ENCODE results near the gene CDK5. TPM values are rescaled to one million over a fixed set of nuclear protein-coding genes. Genes with fewer than 3 reads are reported as not detected.

Gene CDK5
- total RNA-seq, 1 donor from 2014 or later, result 47.9 TPM

DNA sequence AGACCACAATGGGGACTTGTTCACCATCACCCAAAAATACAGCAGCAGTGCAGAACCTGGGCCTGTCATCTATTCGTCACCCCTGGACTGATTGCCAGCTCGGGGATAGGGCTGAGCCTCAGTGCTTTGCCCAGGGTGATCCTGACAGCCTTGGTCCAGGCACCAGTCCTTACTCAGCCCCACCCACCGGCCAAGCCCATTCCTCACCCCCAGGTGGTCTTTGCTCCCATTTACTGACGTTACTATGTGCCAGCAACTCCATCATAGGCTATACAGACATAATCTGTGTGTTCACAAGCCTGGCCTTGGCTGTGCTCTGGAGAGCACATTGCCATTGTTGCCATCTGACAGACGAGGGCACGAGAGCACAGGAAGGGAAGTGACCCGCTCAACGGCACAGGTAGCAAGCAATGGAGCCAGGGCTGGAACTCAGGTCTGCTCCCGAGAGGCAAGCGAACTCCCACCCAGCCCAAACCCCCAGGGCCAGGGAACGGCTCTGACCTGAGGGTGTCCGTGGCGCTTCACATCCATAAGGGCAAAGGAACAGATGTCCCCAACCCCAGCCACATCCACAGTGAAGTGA, 40.2 kb downstream of the CDK5 start:
- H3K4me1 Mint-ChIP-seq (ENCODE audit: low read depth, unreplicated experiment), result peaks cover 6% of the 10 kb centered on the region
- H3K4me1 ChIP-seq (ENCODE audit: insufficient read depth, low read length), result peaks cover 20% of the 10 kb centered on the region
- H3K79me2 ChIP-seq (ENCODE audit: insufficient read depth, low read length), result no peaks in the 10 kb centered on the region
- H3K27ac ChIP-seq (ENCODE audit: low read depth, low read length), result no peak overlapping the region
- FAIRE-seq (no peak), DNase-seq (ENCODE audit: low read depth) (no peak)
- H3K9ac ChIP-seq (ENCODE audit: low read length), result no peak overlapping the region
- H3K36me3 Mint-ChIP-seq (ENCODE audit: low read depth, unreplicated experiment), result peaks cover 11% of the 10 kb centered on the region
- H3K4me3 Mint-ChIP-seq (ENCODE audit: unreplicated experiment), result peak overlapping the region; percentile 4
- peaks cover 2% of the 10 kb centered on the region for H3K9me3 Mint-ChIP-seq (ENCODE audit: unreplicated experiment)
- no peak for TF ChIP-seq EZH2 (IDR thresholded peaks at IDR 0.05; ENCODE audit: insufficient read depth, low read length)
- TF ChIP-seq, protein P1, sequence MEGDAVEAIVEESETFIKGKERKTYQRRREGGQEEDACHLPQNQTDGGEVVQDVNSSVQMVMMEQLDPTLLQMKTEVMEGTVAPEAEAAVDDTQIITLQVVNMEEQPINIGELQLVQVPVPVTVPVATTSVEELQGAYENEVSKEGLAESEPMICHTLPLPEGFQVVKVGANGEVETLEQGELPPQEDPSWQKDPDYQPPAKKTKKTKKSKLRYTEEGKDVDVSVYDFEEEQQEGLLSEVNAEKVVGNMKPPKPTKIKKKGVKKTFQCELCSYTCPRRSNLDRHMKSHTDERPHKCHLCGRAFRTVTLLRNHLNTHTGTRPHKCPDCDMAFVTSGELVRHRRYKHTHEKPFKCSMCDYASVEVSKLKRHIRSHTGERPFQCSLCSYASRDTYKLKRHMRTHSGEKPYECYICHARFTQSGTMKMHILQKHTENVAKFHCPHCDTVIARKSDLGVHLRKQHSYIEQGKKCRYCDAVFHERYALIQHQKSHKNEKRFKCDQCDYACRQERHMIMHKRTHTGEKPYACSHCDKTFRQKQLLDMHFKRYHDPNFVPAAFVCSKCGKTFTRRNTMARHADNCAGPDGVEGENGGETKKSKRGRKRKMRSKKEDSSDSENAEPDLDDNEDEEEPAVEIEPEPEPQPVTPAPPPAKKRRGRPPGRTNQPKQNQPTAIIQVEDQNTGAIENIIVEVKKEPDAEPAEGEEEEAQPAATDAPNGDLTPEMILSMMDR (IDR thresholded peaks at IDR 0.05; ENCODE audit: insufficient read depth, low read depth, low read length), result no peak
- no peak overlapping the region for H3K4me3 ChIP-seq (ENCODE audit: insufficient read depth, low read depth, low read length)
- H3K36me3 ChIP-seq (ENCODE audit: insufficient read depth, low read length), result no peaks in the 10 kb centered on the region
- H2AFZ ChIP-seq (ENCODE audit: low read depth, low read length), result peak overlapping the region; percentile 63
- no peaks in the 10 kb centered on the region for H4K20me1 ChIP-seq (ENCODE audit: insufficient read depth, low read length)
- H3K27me3 ChIP-seq (ENCODE audit: insufficient read depth, low read length), result peaks cover 32% of the 10 kb centered on the region
- peaks cover 51% of the 10 kb centered on the region for H3K27me3 Mint-ChIP-seq (ENCODE audit: low read depth, unreplicated experiment)
- no peaks in the 10 kb centered on the region for H3K9me3 ChIP-seq (ENCODE audit: insufficient read depth, low read depth, low read length)
- no peak overlapping the region for H3K27ac Mint-ChIP-seq (ENCODE audit: unreplicated experiment)
- peak overlapping the region; percentile 76 for H3K4me2 ChIP-seq (ENCODE audit: low read length)

DNA sequence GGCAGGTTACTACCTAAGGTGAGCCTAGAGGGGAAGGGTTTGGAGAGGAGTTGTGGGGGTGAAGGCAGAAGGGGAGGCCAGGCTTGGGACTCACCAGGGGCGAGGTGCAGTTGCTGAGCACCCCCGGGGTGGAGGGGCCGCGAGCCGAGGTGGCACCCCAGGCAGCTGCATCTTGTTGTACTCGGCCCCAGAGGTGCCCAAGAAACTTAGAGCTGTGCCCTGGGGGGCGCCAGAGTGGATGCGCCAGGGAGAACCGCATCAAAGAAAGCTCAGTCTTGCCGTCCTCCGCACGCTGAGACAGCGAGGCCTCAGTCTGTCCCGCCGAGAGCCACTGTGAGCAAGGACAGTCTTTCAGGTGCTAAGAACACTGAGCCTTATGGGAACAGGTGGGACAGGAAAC, 40.8 kb downstream of the CDK5 start:
- TF ChIP-seq, protein P1 (IDR thresholded peaks at IDR 0.05; ENCODE audit: insufficient read depth, low read depth, low read length), result no peak
- TF ChIP-seq EZH2 (IDR thresholded peaks at IDR 0.05; ENCODE audit: insufficient read depth, low read length), result no peak
- Histone ChIP-seq H3K4me2 (ENCODE audit: low read length) (no peak overlapping the region), H3K36me3 (ENCODE audit: insufficient read depth, low read length) (no peaks in the 10 kb centered on the region), H3K4me1 (ENCODE audit: insufficient read depth, low read length) (peaks cover 20% of the 10 kb centered on the region), H2AFZ (ENCODE audit: low read depth, low read length) (no peak overlapping the region), H4K20me1 (ENCODE audit: insufficient read depth, low read length) (no peaks in the 10 kb centered on the region), H3K9me3 (ENCODE audit: insufficient read depth, low read depth, low read length) (no peaks in the 10 kb centered on the region), H3K27ac (ENCODE audit: low read depth, low read length) (no peak overlapping the region), H3K79me2 (ENCODE audit: insufficient read depth, low read length) (no peaks in the 10 kb centered on the region), H3K9ac (ENCODE audit: low read length) (no peak overlapping the region), H3K4me3 (ENCODE audit: insufficient read depth, low read depth, low read length) (no peak overlapping the region), H3K27me3 (ENCODE audit: insufficient read depth, low read length) (peaks cover 33% of the 10 kb centered on the region)
- Mint-ChIP-seq H3K9me3 (ENCODE audit: unreplicated experiment) (peaks cover 2% of the 10 kb centered on the region), H3K27ac (ENCODE audit: unreplicated experiment) (no peak overlapping the region), H3K27me3 (ENCODE audit: low read depth, unreplicated experiment) (peaks cover 57% of the 10 kb centered on the region), H3K4me3 (ENCODE audit: unreplicated experiment) (no peak overlapping the region), H3K36me3 (ENCODE audit: low read depth, unreplicated experiment) (peaks cover 12% of the 10 kb centered on the region), H3K4me1 (ENCODE audit: low read depth, unreplicated experiment) (peaks cover 7% of the 10 kb centered on the region)
- DNase-seq (ENCODE audit: low read depth) (no peak), FAIRE-seq (no peak)

DNA sequence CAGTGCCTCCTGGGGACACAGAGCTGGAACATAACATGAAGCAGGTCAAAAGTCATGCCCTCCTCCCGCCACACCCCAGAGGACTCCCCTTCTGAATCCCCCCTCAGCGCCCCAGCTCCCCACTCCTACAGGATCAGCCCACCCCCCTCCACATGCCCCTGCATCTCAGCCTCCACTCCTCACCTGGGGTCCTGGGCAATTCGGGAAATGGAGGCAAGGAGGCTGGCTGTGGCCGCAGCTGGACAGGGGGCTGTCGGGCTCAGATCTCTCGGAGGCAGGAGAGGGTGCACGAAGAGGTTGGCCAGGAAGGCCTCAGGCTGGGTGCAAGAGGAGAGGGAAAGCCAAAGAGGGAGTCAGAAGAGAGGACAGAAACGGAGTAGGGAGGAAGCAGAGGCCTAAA, 41.2 kb downstream of the CDK5 start:
- Mint-ChIP-seq H3K27ac (ENCODE audit: unreplicated experiment) (no peak overlapping the region), H3K27me3 (ENCODE audit: low read depth, unreplicated experiment) (peaks cover 60% of the 10 kb centered on the region), H3K4me3 (ENCODE audit: unreplicated experiment) (no peak overlapping the region), H3K4me1 (ENCODE audit: low read depth, unreplicated experiment) (peaks cover 9% of the 10 kb centered on the region), H3K9me3 (ENCODE audit: unreplicated experiment) (peaks cover 2% of the 10 kb centered on the region), H3K36me3 (ENCODE audit: low read depth, unreplicated experiment) (peaks cover 12% of the 10 kb centered on the region)
- peaks cover 33% of the 10 kb centered on the region for H3K27me3 ChIP-seq (ENCODE audit: insufficient read depth, low read length)
- H3K9me3 ChIP-seq (ENCODE audit: insufficient read depth, low read depth, low read length), result no peaks in the 10 kb centered on the region
- no peak overlapping the region for H3K9ac ChIP-seq (ENCODE audit: low read length)
- H4K20me1 ChIP-seq (ENCODE audit: insufficient read depth, low read length), result no peaks in the 10 kb centered on the region
- FAIRE-seq, result no peak
- H3K4me1 ChIP-seq (ENCODE audit: insufficient read depth, low read length), result peaks cover 20% of the 10 kb centered on the region
- H2AFZ ChIP-seq (ENCODE audit: low read depth, low read length), result no peak overlapping the region
- no peak overlapping the region for H3K4me3 ChIP-seq (ENCODE audit: insufficient read depth, low read depth, low read length)
- H3K36me3 ChIP-seq (ENCODE audit: insufficient read depth, low read length), result no peaks in the 10 kb centered on the region
- H3K4me2 ChIP-seq (ENCODE audit: low read length), result no peak overlapping the region
- DNase-seq (ENCODE audit: low read depth), result no peak
- no peaks in the 10 kb centered on the region for H3K79me2 ChIP-seq (ENCODE audit: insufficient read depth, low read length)
- no peak overlapping the region for H3K27ac ChIP-seq (ENCODE audit: low read depth, low read length)
- TF ChIP-seq EZH2 (IDR thresholded peaks at IDR 0.05; ENCODE audit: insufficient read depth, low read length), result no peak
- TF ChIP-seq, protein P1 (IDR thresholded peaks at IDR 0.05; ENCODE audit: insufficient read depth, low read depth, low read length), result no peak
